Measurements from ENCODE around the gene LTBP1.
"Not testable (repeated sequence)": the region's sequence is repeated elsewhere in the genome, so short reads cannot be mapped to it uniquely, and the experiment has no call there.

Gene LTBP1

DNA sequence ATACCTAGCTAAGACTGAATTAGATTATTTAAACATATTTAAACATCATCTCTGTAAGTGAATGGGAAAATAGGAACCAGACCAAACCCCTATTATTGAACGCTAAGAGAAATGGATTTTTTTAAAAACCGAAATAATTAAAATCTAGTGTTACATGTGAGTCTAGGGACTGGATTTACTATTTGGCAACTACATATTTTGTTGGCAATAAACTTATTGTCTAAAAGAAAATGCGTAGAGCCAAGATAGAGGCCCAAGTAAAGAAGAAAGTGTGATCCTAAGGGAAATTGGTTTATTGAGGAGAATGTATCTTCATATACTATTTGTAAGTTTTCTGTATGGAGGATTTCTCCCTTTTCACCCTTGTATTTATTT lies 105.6 kb downstream of the LTBP1 start:
- Histone ChIP-seq H3K27me3 (ENCODE audit: low read depth, low read length) (no peaks in the 10 kb centered on the region), H3K36me3 (ENCODE audit: control insufficient read depth in 1 of 2, insufficient read depth in 2 of 2, low read length in 2 of 2) (no peaks in the 10 kb centered on the region), H3K27ac (ENCODE audit: low read length) (no peak overlapping the region), H3K4me3 (ENCODE audit: low read depth in 1 of 2, low read length in 2 of 2) (no peak overlapping the region), H3K9me3 (ENCODE audit: control insufficient read depth in 1 of 2, low read length in 2 of 2) (no peaks in the 10 kb centered on the region), H3K4me1 (ENCODE audit: control insufficient read depth in 1 of 2, insufficient read depth in 2 of 2, low read length in 2 of 2) (peaks cover 0 to 6% of the 10 kb centered on the region in 2 donors)

DNA sequence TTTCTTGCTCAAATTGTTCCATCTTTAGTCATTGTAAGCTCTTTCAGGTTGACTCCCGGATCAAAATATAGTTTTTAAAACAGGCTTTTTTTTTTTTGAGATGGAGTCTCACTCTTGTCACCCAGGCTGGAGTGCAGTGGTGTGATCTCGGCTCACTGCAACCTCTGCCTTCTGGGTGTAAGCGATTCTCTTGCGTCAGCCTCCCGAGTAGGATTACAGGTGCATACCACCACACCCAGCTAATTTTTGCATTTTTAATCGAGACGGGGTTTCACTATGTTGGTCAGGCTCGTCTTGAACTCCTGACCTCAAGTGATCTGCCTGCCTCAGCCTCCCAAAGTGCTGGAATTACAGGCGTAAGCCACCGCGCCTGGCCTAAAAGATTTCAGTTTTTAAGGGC lies 106.0 kb downstream of the LTBP1 start:
- not testable (repeated sequence) for H3K27me3 ChIP-seq (ENCODE audit: low read depth, low read length); H3K4me3 ChIP-seq (ENCODE audit: low read depth in 1 of 2, low read length in 2 of 2); H3K27ac ChIP-seq (ENCODE audit: low read length); H3K36me3 ChIP-seq (ENCODE audit: control insufficient read depth in 1 of 2, insufficient read depth in 2 of 2, low read length in 2 of 2); H3K4me1 ChIP-seq (ENCODE audit: control insufficient read depth in 1 of 2, insufficient read depth in 2 of 2, low read length in 2 of 2); H3K9me3 ChIP-seq (ENCODE audit: control insufficient read depth in 1 of 2, low read length in 2 of 2)

DNA sequence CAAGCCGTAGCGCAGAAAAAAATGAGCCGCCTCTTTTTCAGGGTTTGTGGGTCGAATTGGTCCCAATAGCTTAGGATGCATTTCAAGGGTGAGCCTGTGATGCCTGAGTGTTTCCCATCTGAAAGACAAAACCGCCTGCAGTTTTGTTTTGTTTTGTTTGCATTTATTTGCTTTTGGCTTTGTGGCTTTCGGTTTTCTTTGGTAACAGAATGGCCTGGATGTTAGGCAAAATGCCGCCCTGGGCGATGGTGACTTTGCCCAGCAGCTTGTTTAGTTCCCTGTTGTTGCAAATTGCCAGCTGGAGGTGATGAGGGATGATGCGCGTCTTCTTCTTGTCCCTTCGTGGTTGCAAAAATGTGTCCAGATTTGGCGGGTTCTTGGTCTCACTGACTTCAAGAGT lies 109.4 kb downstream of the LTBP1 start:
- Histone ChIP-seq H3K9me3 (ENCODE audit: control insufficient read depth in 1 of 2, low read length in 2 of 2) (no peaks in the 10 kb centered on the region), H3K36me3 (ENCODE audit: control insufficient read depth in 1 of 2, insufficient read depth in 2 of 2, low read length in 2 of 2) (no peaks in the 10 kb centered on the region), H3K4me1 (ENCODE audit: control insufficient read depth in 1 of 2, insufficient read depth in 2 of 2, low read length in 2 of 2) (peaks cover 0 to 19% of the 10 kb centered on the region in 2 donors), H3K27me3 (ENCODE audit: low read depth, low read length) (no peaks in the 10 kb centered on the region), H3K4me3 (ENCODE audit: low read depth in 1 of 2, low read length in 2 of 2) (no peak overlapping the region), H3K27ac (ENCODE audit: low read length) (no peak overlapping the region)

DNA sequence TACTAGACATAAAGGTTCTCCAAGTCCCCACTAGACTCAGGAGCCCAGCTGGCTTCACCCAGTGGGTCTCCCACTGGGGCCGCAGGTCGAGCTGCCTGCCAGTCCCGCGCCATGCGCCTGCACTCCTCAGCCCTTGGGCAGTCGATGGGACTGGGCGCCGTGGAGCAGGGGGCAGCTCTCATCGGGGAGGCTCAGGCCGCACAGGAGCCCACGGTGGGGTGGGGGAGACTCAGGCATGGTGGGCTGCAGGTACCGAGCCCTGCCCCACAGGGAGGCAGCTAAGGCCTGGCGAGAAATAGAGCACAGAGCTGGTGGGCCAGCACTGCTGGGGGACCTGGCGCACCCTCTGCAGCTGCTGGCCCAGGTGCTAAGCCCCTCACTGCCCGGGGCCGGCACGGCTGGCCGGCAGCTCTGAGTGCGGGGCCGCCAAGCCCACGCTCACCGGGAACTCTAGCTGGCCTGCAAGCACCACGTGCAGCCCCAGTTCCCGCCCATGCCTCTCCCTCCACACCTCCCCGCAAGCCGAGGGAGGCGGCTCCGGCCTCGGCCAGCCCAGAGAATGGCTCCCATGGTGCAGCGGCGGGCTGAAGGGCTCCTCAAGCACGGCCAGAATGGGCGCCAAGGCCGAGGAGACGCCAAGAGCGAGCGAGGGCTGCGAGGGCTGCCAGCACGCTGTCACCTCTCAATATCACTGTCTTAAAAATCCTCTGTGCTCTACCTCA lies 110.7 kb downstream of the LTBP1 start:
- H3K27ac ChIP-seq (ENCODE audit: low read length); H3K27me3 ChIP-seq (ENCODE audit: low read depth, low read length); H3K9me3 ChIP-seq (ENCODE audit: control insufficient read depth in 1 of 2, low read length in 2 of 2); H3K4me3 ChIP-seq (ENCODE audit: low read depth in 1 of 2, low read length in 2 of 2); H3K36me3 ChIP-seq (ENCODE audit: control insufficient read depth in 1 of 2, insufficient read depth in 2 of 2, low read length in 2 of 2): not testable (repeated sequence)
- H3K4me1 ChIP-seq (ENCODE audit: control insufficient read depth in 1 of 2, insufficient read depth in 2 of 2, low read length in 2 of 2) = peaks cover 0 to 19% of the 10 kb centered on the region in 2 donors

DNA sequence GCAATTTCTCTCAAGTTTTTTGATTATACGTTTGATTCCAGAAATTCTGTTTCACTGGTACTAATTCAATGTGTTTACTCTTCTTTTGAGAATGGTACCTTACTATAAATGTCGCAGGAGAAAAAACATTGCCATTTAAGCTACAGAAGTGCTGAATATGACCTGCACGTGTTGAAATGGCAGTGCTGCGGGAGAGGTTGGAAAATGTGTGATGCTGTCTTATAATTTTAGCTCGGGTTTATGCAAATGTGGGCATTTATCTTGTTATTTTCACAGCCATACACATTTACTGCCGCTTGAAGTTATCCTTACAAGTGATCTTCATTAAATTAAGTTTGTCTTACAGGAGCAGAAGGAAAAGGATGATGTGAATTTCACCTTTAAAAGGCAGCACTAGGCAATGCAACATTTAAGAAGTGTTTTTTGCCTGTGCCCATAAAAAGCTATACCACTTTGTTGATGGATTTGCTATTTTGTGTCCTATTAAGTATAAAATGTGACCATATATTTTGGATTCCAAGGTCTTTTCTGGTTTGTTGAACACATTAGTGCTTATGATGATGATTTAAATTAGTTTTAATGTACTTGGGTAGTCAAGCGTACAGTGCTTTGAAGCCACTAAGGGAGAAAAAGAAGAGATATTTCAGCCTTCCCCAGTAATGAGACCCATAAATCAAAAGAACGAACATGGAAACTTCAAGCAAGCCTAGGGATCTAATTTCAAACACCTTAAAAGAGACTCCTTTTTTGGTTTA lies 112.1 kb downstream of the LTBP1 start:
- Histone ChIP-seq H3K9me3 (ENCODE audit: control insufficient read depth in 1 of 2, low read length in 2 of 2) (no peaks in the 10 kb centered on the region), H3K27ac (ENCODE audit: low read length) (peak overlapping the region; percentile 57), H3K4me3 (ENCODE audit: low read depth in 1 of 2, low read length in 2 of 2) (no peak overlapping the region), H3K36me3 (ENCODE audit: control insufficient read depth in 1 of 2, insufficient read depth in 2 of 2, low read length in 2 of 2) (no peaks in the 10 kb centered on the region), H3K27me3 (ENCODE audit: low read depth, low read length) (no peaks in the 10 kb centered on the region), H3K4me1 (ENCODE audit: control insufficient read depth in 1 of 2, insufficient read depth in 2 of 2, low read length in 2 of 2) (peaks cover 0 to 19% of the 10 kb centered on the region in 2 donors)

DNA sequence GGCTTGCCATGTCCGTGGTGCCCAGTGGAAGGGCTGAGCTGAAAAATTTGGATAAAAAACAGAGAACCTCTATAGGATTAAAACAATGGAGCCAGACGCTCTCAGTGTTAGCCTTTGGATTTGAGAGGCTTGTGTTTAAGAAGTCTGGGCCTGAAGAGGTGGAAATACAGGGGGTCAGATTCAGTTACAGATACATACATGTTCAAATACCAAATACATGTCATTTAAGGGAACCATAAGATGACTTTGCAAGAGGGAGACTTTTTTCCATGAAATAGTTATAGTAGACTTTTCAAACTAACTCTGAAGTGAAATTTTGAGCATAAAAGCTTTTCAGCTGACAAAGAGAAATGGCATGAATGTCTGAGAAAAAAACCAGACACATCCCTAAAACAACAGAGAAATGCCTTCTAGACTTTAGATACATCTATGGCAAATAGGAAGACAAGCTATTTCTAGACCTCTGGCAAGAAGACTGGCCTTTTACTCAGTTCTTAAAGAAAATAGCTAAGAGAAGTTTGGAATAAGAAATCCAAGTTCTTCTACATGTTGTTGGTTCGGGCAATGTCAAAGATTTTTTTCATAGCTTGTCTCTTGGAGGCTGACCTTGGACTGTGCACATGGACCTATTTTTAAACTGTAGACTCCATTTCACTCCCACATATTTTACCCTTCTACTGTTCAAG lies 112.9 kb downstream of the LTBP1 start:
- Histone ChIP-seq H3K36me3 (ENCODE audit: control insufficient read depth in 1 of 2, insufficient read depth in 2 of 2, low read length in 2 of 2) (no peaks in the 10 kb centered on the region), H3K27me3 (ENCODE audit: low read depth, low read length) (no peaks in the 10 kb centered on the region), H3K4me1 (ENCODE audit: control insufficient read depth in 1 of 2, insufficient read depth in 2 of 2, low read length in 2 of 2) (peaks cover 0 to 19% of the 10 kb centered on the region in 2 donors), H3K9me3 (ENCODE audit: control insufficient read depth in 1 of 2, low read length in 2 of 2) (no peaks in the 10 kb centered on the region), H3K4me3 (ENCODE audit: low read depth in 1 of 2, low read length in 2 of 2) (peak overlapping the region in 1 of 2 donors; percentile 31), H3K27ac (ENCODE audit: low read length) (peak overlapping the region; percentile 57)

DNA sequence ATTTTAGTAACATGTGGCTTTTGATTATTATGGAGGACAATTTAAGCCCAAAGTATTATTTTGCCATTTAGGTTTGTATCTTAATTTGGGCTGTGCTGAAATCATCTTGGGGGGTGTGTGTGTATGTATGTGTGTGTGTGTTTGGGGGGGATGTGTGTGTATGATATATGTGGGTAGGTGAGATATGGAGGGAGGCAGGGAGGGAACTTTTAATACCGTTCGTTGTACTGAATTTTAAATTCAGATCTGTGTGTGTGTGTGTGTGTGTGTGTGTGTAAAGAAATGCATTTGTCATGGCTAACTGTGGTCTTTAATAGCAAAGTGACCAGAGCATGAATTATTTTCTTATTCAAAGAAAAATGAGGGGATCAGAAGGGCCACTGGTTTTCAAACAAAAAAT lies 113.7 kb downstream of the LTBP1 start:
- H3K36me3 ChIP-seq (ENCODE audit: control insufficient read depth in 1 of 2, insufficient read depth in 2 of 2, low read length in 2 of 2) = no peaks in the 10 kb centered on the region
- peak overlapping the region; percentile 57 for H3K27ac ChIP-seq (ENCODE audit: low read length)

DNA sequence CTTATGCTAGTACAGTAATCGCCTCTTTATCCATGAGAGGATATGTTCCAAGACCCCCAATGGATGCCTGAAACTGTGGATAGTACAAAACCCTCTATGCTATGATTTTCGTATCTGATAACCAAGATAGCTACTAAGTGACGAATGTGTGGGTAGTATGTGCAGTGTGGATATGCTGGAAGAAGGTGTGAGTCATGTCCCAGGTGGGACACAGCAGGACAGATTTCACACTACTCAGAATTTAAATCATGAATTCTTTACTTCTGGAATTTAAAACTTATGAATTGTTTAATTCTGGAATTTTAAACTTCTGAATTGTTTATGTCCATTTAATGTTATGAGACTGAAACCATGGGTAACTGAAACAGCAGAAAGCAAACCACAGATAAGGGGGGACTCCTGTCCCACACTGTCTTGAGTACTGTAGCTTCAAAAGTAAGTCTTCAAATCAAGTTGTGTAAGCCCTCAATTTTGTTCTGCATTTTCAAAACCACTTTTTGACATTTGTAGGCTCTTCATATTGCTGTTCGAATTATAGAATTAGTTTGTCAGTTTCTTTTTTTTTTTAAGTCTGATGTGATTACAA lies 116.0 kb downstream of the LTBP1 start:
- no peak overlapping the region for H3K27ac ChIP-seq (ENCODE audit: low read length)
- H3K27me3 ChIP-seq (ENCODE audit: low read depth, low read length) = no peaks in the 10 kb centered on the region
- H3K36me3 ChIP-seq (ENCODE audit: control insufficient read depth in 1 of 2, insufficient read depth in 2 of 2, low read length in 2 of 2) = no peaks in the 10 kb centered on the region
- no peaks in the 10 kb centered on the region for H3K9me3 ChIP-seq (ENCODE audit: control insufficient read depth in 1 of 2, low read length in 2 of 2)
- H3K4me3 ChIP-seq (ENCODE audit: low read depth in 1 of 2, low read length in 2 of 2) = no peak overlapping the region
- H3K4me1 ChIP-seq (ENCODE audit: control insufficient read depth in 1 of 2, insufficient read depth in 2 of 2, low read length in 2 of 2) = peaks cover 0 to 25% of the 10 kb centered on the region in 2 donors

More for the DNA sequence above, 113.7 kb downstream of the LTBP1 start:
- Histone ChIP-seq H3K9me3 (ENCODE audit: control insufficient read depth in 1 of 2, low read length in 2 of 2) (no peaks in the 10 kb centered on the region), H3K27me3 (ENCODE audit: low read depth, low read length) (no peaks in the 10 kb centered on the region), H3K4me3 (ENCODE audit: low read depth in 1 of 2, low read length in 2 of 2) (peak overlapping the region in 1 of 2 donors; percentile 31), H3K4me1 (ENCODE audit: control insufficient read depth in 1 of 2, insufficient read depth in 2 of 2, low read length in 2 of 2) (peaks cover 0 to 19% of the 10 kb centered on the region in 2 donors)

DNA sequence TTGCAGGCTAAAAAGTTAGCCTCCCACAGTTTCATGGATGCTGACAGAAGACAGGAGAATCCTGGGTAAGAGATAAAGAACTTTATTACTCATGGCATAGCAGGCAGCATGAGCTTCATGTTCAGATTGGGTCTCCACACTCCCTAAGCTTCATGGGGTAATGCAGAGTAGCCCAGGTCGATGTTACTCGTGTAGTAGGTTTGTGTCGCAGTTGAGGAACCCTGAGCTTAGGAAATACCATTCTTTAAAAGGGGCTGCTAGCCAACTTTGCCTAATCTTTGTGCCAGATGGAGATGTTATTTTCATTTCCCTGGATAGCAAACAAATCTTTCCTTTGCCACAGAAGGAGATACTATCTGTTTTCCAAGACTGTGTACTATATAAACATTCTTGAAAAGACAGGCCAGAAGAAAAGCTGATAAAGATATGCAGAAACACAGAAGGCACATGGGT lies 117.6 kb downstream of the LTBP1 start:
- Histone ChIP-seq H3K4me1 (ENCODE audit: control insufficient read depth in 1 of 2, insufficient read depth in 2 of 2, low read length in 2 of 2) (peaks cover 0 to 18% of the 10 kb centered on the region in 2 donors), H3K27me3 (ENCODE audit: low read depth, low read length) (no peaks in the 10 kb centered on the region), H3K27ac (ENCODE audit: low read length) (no peak overlapping the region)

DNA sequence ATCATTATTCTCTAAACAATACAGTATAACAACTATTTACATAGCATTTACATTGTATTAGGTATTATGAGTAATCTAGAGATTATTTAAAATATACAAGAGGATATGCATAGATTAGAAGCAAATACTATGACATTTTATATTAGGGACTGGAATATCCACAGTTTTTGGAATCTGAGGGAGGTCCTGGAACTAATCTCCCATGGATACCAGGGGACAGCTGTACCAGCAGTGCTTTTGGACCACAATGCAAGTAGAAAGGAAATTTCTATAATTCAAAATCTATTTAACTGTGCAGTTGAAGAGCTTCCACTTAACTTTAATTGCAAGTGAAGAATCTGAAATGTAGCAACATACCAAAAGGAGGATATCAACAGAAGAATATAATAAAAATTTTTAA lies 120.8 kb downstream of the LTBP1 start:
- Histone ChIP-seq H3K27me3 (ENCODE audit: low read depth, low read length) (no peaks in the 10 kb centered on the region), H3K27ac (ENCODE audit: low read length) (no peak overlapping the region), H3K4me3 (ENCODE audit: low read depth in 1 of 2, low read length in 2 of 2) (no peak overlapping the region), H3K9me3 (ENCODE audit: control insufficient read depth in 1 of 2, low read length in 2 of 2) (no peaks in the 10 kb centered on the region), H3K36me3 (ENCODE audit: control insufficient read depth in 1 of 2, insufficient read depth in 2 of 2, low read length in 2 of 2) (no peaks in the 10 kb centered on the region), H3K4me1 (ENCODE audit: control insufficient read depth in 1 of 2, insufficient read depth in 2 of 2, low read length in 2 of 2) (peaks cover 0 to 9% of the 10 kb centered on the region in 2 donors)

More for the DNA sequence above, 117.6 kb downstream of the LTBP1 start:
- H3K36me3 ChIP-seq (ENCODE audit: control insufficient read depth in 1 of 2, insufficient read depth in 2 of 2, low read length in 2 of 2) = no peaks in the 10 kb centered on the region
- H3K4me3 ChIP-seq (ENCODE audit: low read depth in 1 of 2, low read length in 2 of 2) = no peak overlapping the region
- H3K9me3 ChIP-seq (ENCODE audit: control insufficient read depth in 1 of 2, low read length in 2 of 2) = no peaks in the 10 kb centered on the region

DNA sequence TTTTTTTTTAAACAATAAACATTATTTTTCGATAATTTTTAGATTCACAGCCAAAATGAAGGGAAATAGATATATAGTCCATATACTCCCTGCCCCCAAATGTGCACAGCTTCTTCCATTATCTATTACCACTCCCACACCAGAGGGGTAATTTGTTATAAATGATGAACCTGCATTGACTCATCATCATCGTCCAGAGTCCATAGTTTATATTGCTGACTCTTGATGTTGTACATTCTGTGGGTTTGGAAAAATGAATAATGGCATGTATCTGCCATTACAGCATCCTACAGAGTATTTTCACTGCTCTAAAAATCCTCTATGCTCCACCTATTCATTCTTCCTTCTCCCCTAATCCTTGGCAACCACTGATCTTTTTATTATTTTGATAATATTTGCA lies 121.5 kb downstream of the LTBP1 start:
- Histone ChIP-seq H3K4me1 (ENCODE audit: control insufficient read depth in 1 of 2, insufficient read depth in 2 of 2, low read length in 2 of 2) (peaks cover 0 to 9% of the 10 kb centered on the region in 2 donors), H3K27me3 (ENCODE audit: low read depth, low read length) (no peaks in the 10 kb centered on the region), H3K36me3 (ENCODE audit: control insufficient read depth in 1 of 2, insufficient read depth in 2 of 2, low read length in 2 of 2) (no peaks in the 10 kb centered on the region), H3K9me3 (ENCODE audit: control insufficient read depth in 1 of 2, low read length in 2 of 2) (no peaks in the 10 kb centered on the region), H3K27ac (ENCODE audit: low read length) (no peak overlapping the region), H3K4me3 (ENCODE audit: low read depth in 1 of 2, low read length in 2 of 2) (no peak overlapping the region)
